Activated CD8-positive, alpha-beta memory T cell treated with anti-CD3 and anti-CD28 coated beads, Interleukin-2, amount 50 U/mL, for 48 hours (primary cell): ENCODE data around the gene SLC25A27.

Source experiments
- DNase-seq: peaks from one replicate; pipeline ENCODE4 v3.0.0-alpha.2; 2020

SLC25A27 gene

DNA sequence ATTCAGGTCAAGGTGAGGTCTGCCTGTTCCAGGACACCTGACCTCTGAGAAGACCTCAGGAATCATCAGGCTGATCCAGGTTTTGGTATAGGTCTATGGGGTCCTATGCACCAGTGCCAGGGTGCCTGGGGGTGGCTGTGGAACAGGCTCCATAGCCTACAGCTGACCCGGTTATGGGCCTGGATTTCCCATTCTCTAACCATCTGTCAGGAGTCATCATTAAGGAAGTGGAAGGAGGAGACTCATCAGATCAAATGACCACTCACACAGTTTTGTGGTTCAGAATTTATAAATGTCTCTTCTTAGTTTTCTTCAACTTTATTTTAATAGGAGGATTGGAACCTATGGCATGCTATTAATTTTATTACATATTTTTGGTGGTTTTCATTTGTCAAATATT is 67.6 kb downstream of the SLC25A27 start:
- DNase-seq = no peak
